Measurements from ENCODE around the gene PPP2R5A. TPM values are rescaled to one million over a fixed set of nuclear protein-coding genes. Genes with fewer than 3 reads are reported as not detected.

The PPP2R5A gene
- total and polyA plus RNA-seq, 2 of the 13 experiments (the other 11 are each of a cell fraction or from before 2014, with no cell fraction given): 22.0 to 31.4 TPM

- TF ChIP-seq, protein P1, sequence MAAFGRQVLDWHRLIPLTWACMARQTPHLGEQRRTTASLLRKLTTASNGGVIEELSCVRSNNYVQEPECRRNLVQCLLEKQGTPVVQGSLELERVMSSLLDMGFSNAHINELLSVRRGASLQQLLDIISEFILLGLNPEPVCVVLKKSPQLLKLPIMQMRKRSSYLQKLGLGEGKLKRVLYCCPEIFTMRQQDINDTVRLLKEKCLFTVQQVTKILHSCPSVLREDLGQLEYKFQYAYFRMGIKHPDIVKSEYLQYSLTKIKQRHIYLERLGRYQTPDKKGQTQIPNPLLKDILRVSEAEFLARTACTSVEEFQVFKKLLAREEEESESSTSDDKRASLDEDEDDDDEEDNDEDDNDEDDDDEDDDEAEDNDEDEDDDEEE (CRISPR knock-in tag; IDR thresholded peaks at IDR 0.05): no peak
- no peak for TF ChIP-seq MAFF (IDR thresholded peaks at IDR 0.05; ENCODE audit: low read depth, low read length)
- TF ChIP-seq RORA (CRISPR knock-in tag; IDR thresholded peaks at IDR 0.05): no peak
- TF ChIP-seq MEF2D (CRISPR knock-in tag; IDR thresholded peaks at IDR 0.05): peak; percentile 98
- no peak for TF ChIP-seq ZNF747 (CRISPR knock-in tag; IDR thresholded peaks at IDR 0.05; ENCODE audit: borderline replicate concordance)
- no peak for TF ChIP-seq JARID2 (CRISPR knock-in tag; IDR thresholded peaks at IDR 0.05; ENCODE audit: insufficient replicate concordance)
- TF ChIP-seq EZH2 (conservative IDR thresholded peaks at IDR 0.05; ENCODE audit: low read depth, low read length): no peak
- peak; percentile 68 for TF ChIP-seq FOXO1 (CRISPR knock-in tag; IDR thresholded peaks at IDR 0.05)
- TF ChIP-seq NFKBIZ (CRISPR knock-in tag; IDR thresholded peaks at IDR 0.05): 0 out of 2 replicates have a peak, but pooled peaks have one; percentile 54
- no peak for TF ChIP-seq MEIS1 (CRISPR knock-in tag; IDR thresholded peaks at IDR 0.05; ENCODE audit: borderline replicate concordance)
- no peak for TF ChIP-seq ZMYM3 (CRISPR knock-in tag; IDR thresholded peaks at IDR 0.05)
- TF ChIP-seq HOXA3 (CRISPR knock-in tag; IDR thresholded peaks at IDR 0.05): 0 out of 2 replicates have a peak, but pooled peaks have one; percentile 19
- TF ChIP-seq MLLT10 (CRISPR knock-in tag; IDR thresholded peaks at IDR 0.05): no peak
- TF ChIP-seq GMEB2 (CRISPR knock-in tag; IDR thresholded peaks at IDR 0.05; ENCODE audit: low read depth): no peak
- no peak for TF ChIP-seq ZC3H13 (CRISPR knock-in tag; IDR thresholded peaks at IDR 0.05)
- TF ChIP-seq HNF4A (CRISPR knock-in tag; IDR thresholded peaks at IDR 0.05): no peak
- TF ChIP-seq ZNF430 (CRISPR knock-in tag; IDR thresholded peaks at IDR 0.05): peak; percentile 39; the same call in 1 of the 2 replicates
- TF ChIP-seq ZNF740 (CRISPR knock-in tag; IDR thresholded peaks at IDR 0.05): no peak
- peak; percentile 27; the same call in 1 of the 2 replicates for TF ChIP-seq FOSL2 (CRISPR knock-in tag; IDR thresholded peaks at IDR 0.05)
- TF ChIP-seq ZSCAN21 (CRISPR knock-in tag; IDR thresholded peaks at IDR 0.05; ENCODE audit: borderline replicate concordance): no peak
- TF ChIP-seq ZBTB37 (CRISPR knock-in tag; IDR thresholded peaks at IDR 0.05): no peak
- TF ChIP-seq ZFP90 (CRISPR knock-in tag; IDR thresholded peaks at IDR 0.05; ENCODE audit: borderline replicate concordance): no peak
- TF ChIP-seq NCOA1 (CRISPR knock-in tag; IDR thresholded peaks at IDR 0.05): no peak
- no peak for TF ChIP-seq ZNF562 (CRISPR knock-in tag; IDR thresholded peaks at IDR 0.05; ENCODE audit: borderline replicate concordance)
- TF ChIP-seq ZNF12 (CRISPR knock-in tag; IDR thresholded peaks at IDR 0.05): no peak
- no peak for TF ChIP-seq TFDP2 (CRISPR knock-in tag; IDR thresholded peaks at IDR 0.05)
- no peak for TF ChIP-seq KAT2B (IDR thresholded peaks at IDR 0.05; ENCODE audit: borderline replicate concordance, low read depth, low read length)
Observed at GRCh38 chr1:212242288-212242984, 42.8 kb upstream of the PPP2R5A start (continued).

Data from HepG2 (cell line).